HepG2 (cell line): ENCODE results near the gene GNAI2. TPM values are rescaled to one million over a fixed set of nuclear protein-coding genes. Genes with fewer than 3 reads are reported as not detected.

ENCODE experiments used
- ATAC-seq: fragments of 200-7000 bp; cut with Tn5 transposase; 3 replicates; pipeline ENCODE4 v1.9.1; 2020; ENCODE audit warnings: mild to moderate bottlenecking, moderate library complexity
- BruUV-seq: library from RNA; stranded (reverse); fragments of 400-500 nt; replicated peaks from 2 replicates; lab custom pipeline; 2021; lab: Mats Ljungman, UMichigan
- CTCF ChIA-PET: fragments of 300-600 bp; formaldehyde crosslinking; extraction: SDS; loops from one replicate; lab custom pipeline; 2021; ENCODE audit warnings: low total read pairs, inconsistent platforms, low intra/inter-chr PET ratio; lab: Yijun Ruan, JAX
- POLR2A ChIA-PET: fragments of 350-600 bp; sonication (Branson Sonifier 250); formaldehyde crosslinking; loops from one replicate; lab custom pipeline; 2020; ENCODE audit warnings: antibody characterized with exemption, inconsistent platforms; lab: Yijun Ruan, JAX
- DNase-seq: peaks from one replicate; pipeline ENCODE4 v3.0.0-alpha.2; 2015; ENCODE audit warnings: low spot score
- FAIRE-seq: peaks from 3 replicates; lab custom pipeline; 2011; peaks lifted over from hg19 to GRCh38; lab: Jason Lieb, UNC
- H2AFZ ChIP-seq: one replicate; pipeline ENCODE4 v1.6.1; 2011; ENCODE audit warnings: low read length, inconsistent platforms
- H3K27ac ChIP-seq: fragments of 300-600 bp; 3 replicates; pipeline ENCODE4 v1.8.0; 2011; ENCODE audit warnings: mixed run types, mild to moderate bottlenecking, mixed read lengths, low read length, inconsistent platforms; ENCODE audit not compliant: insufficient read depth; ENCODE audit errors: extremely low read length
- H3K27me3 ChIP-seq, 2 experiments: fragments of 200-600 bp in 1 of 2; 2 replicates in 1 of 2; 3 replicates in 1 of 2; pipeline versions ENCODE4 v1.6.0 to v1.8.0; 2011; ENCODE audit warnings: low read length in 2 of 2, mild to moderate bottlenecking in 2 of 2, moderate library complexity in 2 of 2, inconsistent platforms in 1 of 2; ENCODE audit not compliant: insufficient read depth in 2 of 2, control insufficient read depth in 1 of 2
- H3K36me3 ChIP-seq, 2 experiments: fragments of 200-600 bp in 1 of 2; replicated peaks in 1 of 2; 2 replicates in 1 of 2; 3 replicates in 1 of 2; pipeline versions ENCODE4 v1.5.1 to v1.8.0; 2011; ENCODE audit warnings: low read length in 2 of 2, inconsistent platforms in 1 of 2; ENCODE audit not compliant: insufficient read depth in 2 of 2, control insufficient read depth in 1 of 2
- H3K4me1 ChIP-seq: 2 replicates; pipeline ENCODE4 v1.5.1; 2012; ENCODE audit warnings: low read length, inconsistent platforms; ENCODE audit not compliant: insufficient read depth
- H3K4me2 ChIP-seq: 2 replicates; pipeline ENCODE4 v1.6.0; 2011; ENCODE audit warnings: low read depth, low read length, inconsistent platforms
- H3K4me3 ChIP-seq, 3 experiments: fragments of 200-600 bp in 1 of 3; sonication (generic), shearing (Covaris generic) in 1 of 3; replicated peaks in 1 of 3; 2 replicates each; pipeline ENCODE4 v1.5.1; 2011 to 2016; ENCODE audit warnings: low read length in 3 of 3, inconsistent platforms in 2 of 3, low read depth in 2 of 3, mild to moderate bottlenecking in 2 of 3, control low read depth in 1 of 3, mixed read lengths in 1 of 3; ENCODE audit not compliant: insufficient read depth in 1 of 3
- H3K79me2 ChIP-seq: one replicate; pipeline ENCODE4 v1.6.1; 2011; ENCODE audit warnings: low read length, inconsistent platforms; ENCODE audit not compliant: insufficient read depth
- H3K9ac ChIP-seq: 2 replicates; pipeline ENCODE4 v1.6.0; 2011; ENCODE audit warnings: mild to moderate bottlenecking, low read depth, low read length, inconsistent platforms; ENCODE audit not compliant: insufficient read depth
- H3K9me3 ChIP-seq: 2 replicates; pipeline ENCODE4 v1.5.1; 2012; ENCODE audit warnings: mild to moderate bottlenecking, low read length
- H4K20me1 ChIP-seq: 2 replicates; pipeline ENCODE4 v1.6.0; 2011; ENCODE audit warnings: inconsistent platforms, mild to moderate bottlenecking, low read length, moderate library complexity; ENCODE audit not compliant: insufficient read depth
- BCL6 ChIP-seq: IDR thresholded peaks from 2 replicates; pipeline ENCODE4 v1.6.1; 2016; ENCODE audit warnings: missing genetic modification reagents, missing compliant biosample characterization
- CBX2 ChIP-seq, 2 experiments: fragments of 200-600 bp in 1 of 2; sonication (generic); formaldehyde crosslinking in 1 of 2; IDR thresholded peaks; 2 replicates each; pipeline versions ENCODE4 v1.7.0 to v1.8.1; 2018 to 2022; ENCODE audit warnings: low read depth in 2 of 2, low read length in 1 of 2, mild to moderate bottlenecking in 1 of 2, missing genetic modification reagents in 1 of 2
- CENPX ChIP-seq: sonication (generic); formaldehyde crosslinking; IDR thresholded peaks from 2 replicates; pipeline ENCODE4 v1.9.0; 2021; ENCODE audit warnings: mild to moderate bottlenecking, missing genetic modification reagents, moderate library complexity
- GPBP1L1 ChIP-seq: sonication (generic); formaldehyde crosslinking; IDR thresholded peaks from 2 replicates; pipeline ENCODE4 v1.5.0; 2020; ENCODE audit warnings: mild to moderate bottlenecking, missing genetic modification reagents
- MAX ChIP-seq: IDR thresholded peaks from 2 replicates; pipeline ENCODE4 v1.6.1; 2012; ENCODE audit warnings: inconsistent platforms
- MZF1 ChIP-seq: sonication (generic); formaldehyde crosslinking; IDR thresholded peaks from 2 replicates; pipeline ENCODE4 v1.8.1; 2023; ENCODE audit warnings: mild to moderate bottlenecking, missing genetic modification reagents, borderline replicate concordance
- NKX3-1 ChIP-seq: sonication (generic); formaldehyde crosslinking; IDR thresholded peaks from 2 replicates; pipeline ENCODE4 v1.5.0; 2020; ENCODE audit warnings: missing genetic modification reagents
- PBX2 ChIP-seq: IDR thresholded peaks from 2 replicates; pipeline ENCODE4 v1.6.1; 2016; ENCODE audit warnings: control low read depth
- REXO4 ChIP-seq: sonication (generic); formaldehyde crosslinking; IDR thresholded peaks from 2 replicates; pipeline ENCODE4 v1.8.0; 2022; ENCODE audit warnings: missing genetic modification reagents, mild to moderate bottlenecking, borderline replicate concordance
- RFXAP ChIP-seq: sonication (generic); formaldehyde crosslinking; IDR thresholded peaks from 2 replicates; pipeline ENCODE4 v1.4.0; 2020; ENCODE audit warnings: missing genetic modification reagents, borderline replicate concordance
- SCMH1 ChIP-seq: sonication (generic); formaldehyde crosslinking; IDR thresholded peaks from 2 replicates; pipeline ENCODE4 v1.9.0; 2021; ENCODE audit warnings: missing genetic modification reagents, mild to moderate bottlenecking, borderline replicate concordance
- SKI ChIP-seq: fragments of 450-650 bp; IDR thresholded peaks from one replicate; pipeline ENCODE4 v1.6.1; 2018; ENCODE audit warnings: mild to moderate bottlenecking; ENCODE audit not compliant: partially characterized antibody
- SRY ChIP-seq: sonication (generic); formaldehyde crosslinking; IDR thresholded peaks from 2 replicates; pipeline ENCODE4 v1.8.0; 2022; ENCODE audit warnings: mild to moderate bottlenecking, missing genetic modification reagents
- ZNF512 ChIP-seq: sonication (generic); formaldehyde crosslinking; IDR thresholded peaks from 2 replicates; pipeline ENCODE4 v1.4.0; 2020; ENCODE audit warnings: mild to moderate bottlenecking, missing genetic modification reagents
- WGBS: methylation state at CpG from one replicate; pipeline ENCODE4 v1.1.6; 2017; ENCODE audit warnings: low lambda C conversion rate; 5-methylcytosine and 5-hydroxymethylcytosine counted together
- in situ Hi-C: cut with HindIII; loops from 2 replicates; pipeline ENCODE4 v1.10.0; 2017; ENCODE audit warnings: low pct_unique_long_range_greater_than_20kb; ENCODE audit not compliant: extremely low pct_ligation_motif_present
- intact Hi-C: fragments of 100-400 bp; cut with micrococcal nuclease; formaldehyde crosslinking; loops from one replicate; pipeline ENCODE4 v1.10.0; 2022; ENCODE audit not compliant: unreplicated experiment
- polyA plus RNA-seq, 8 experiments: library from polyadenylated mRNA; depleted of rRNA in 3 of 8; stranded (reverse) in 7 of 8; unstranded in 1 of 8; fragments of >200 nt; fragmentation: Illumina TruSeq in 4 of 8; extraction: Trizol in 4 of 8; gene quantifications; 2 replicates each; pipeline versions ENCODE4 v1.2.1 to v1.2.3, GENCODE V29; 2011 to 2016; ENCODE audit warnings: low read depth in 4 of 8, missing spikeins in 1 of 8, mixed read lengths in 1 of 8; ENCODE audit not compliant: insufficient read depth in 1 of 8
- total RNA-seq, 5 experiments: library from RNA; depleted of rRNA; stranded (reverse); fragments of >200 nt; fragmentation: Illumina TruSeq; extraction: Trizol; gene quantifications; 2 replicates each; pipeline ENCODE4 v1.2.3, GENCODE V29; 2016; ENCODE audit warnings: low read depth in 1 of 5

GNAI2 gene
- total and polyA plus RNA-seq, 2 of the 13 experiments (the other 11 are each of a cell fraction or from before 2014, with no cell fraction given): 51.1 to 66.2 TPM

GRCh38 chr3:50239649-50240048, 3.6 kb downstream of the GNAI2 start:
- H3K27me3 ChIP-seq: no peaks in the 10 kb centered on the region; a peak in 1 of 5 replicates
- WGBS: 90% methylated on average over 4 of the region's 4 CpGs
- H3K4me1 ChIP-seq: peaks cover 37% of the 10 kb centered on the region
- no peak overlapping the region for H3K27ac ChIP-seq
- FAIRE-seq: no peak
- H3K9ac ChIP-seq: no peak overlapping the region
- ChIA-PET CTCF (no interaction called here), POLR2A (no interaction called here)
- ATAC-seq: no peak
- H2AFZ ChIP-seq: no peak overlapping the region
- no peak overlapping the region for H3K4me3 ChIP-seq
- 0 out of 5 replicates have a peak, but pooled peaks cover 0 to 2% of the 10 kb centered on the region in 2 experiments for H3K36me3 ChIP-seq
- peaks cover 32% of the 10 kb centered on the region for H3K79me2 ChIP-seq
- no peak for DNase-seq
- TF ChIP-seq BCL6: no peak
- no peak for TF ChIP-seq SCMH1
- BruUV-seq: no TSS peak
- H3K9me3 ChIP-seq: no peaks in the 10 kb centered on the region
- intact Hi-C loops: no loop called here
- no peak overlapping the region for H3K4me2 ChIP-seq
- in situ Hi-C loops: no loop called here
- no peaks in the 10 kb centered on the region for H4K20me1 ChIP-seq

- H3K27me3 ChIP-seq: no peaks in the 10 kb centered on the region; a peak in 1 of 5 replicates
- H3K4me1 ChIP-seq: peaks cover 37% of the 10 kb centered on the region
- H3K27ac ChIP-seq: no peak overlapping the region
- H2AFZ ChIP-seq: no peak overlapping the region
- 100% methylated on average over 1 of the region's 4 CpGs for WGBS
- ATAC-seq: no peak
- BruUV-seq: no TSS peak
- CTCF ChIA-PET: no interaction called here
- no peaks in the 10 kb centered on the region for H4K20me1 ChIP-seq
- no peaks in the 10 kb centered on the region for H3K9me3 ChIP-seq
- H3K4me3 ChIP-seq: no peak overlapping the region
- peaks cover 33% of the 10 kb centered on the region for H3K79me2 ChIP-seq
- H3K9ac ChIP-seq: no peak overlapping the region
- no peak for DNase-seq
- POLR2A ChIA-PET: no interaction called here
- no peak overlapping the region for H3K4me2 ChIP-seq
- no peak for FAIRE-seq
- 0 out of 5 replicates have a peak, but pooled peaks cover 0 to 2% of the 10 kb centered on the region in 2 experiments for H3K36me3 ChIP-seq
- intact Hi-C loops: no loop called here
- in situ Hi-C loops: no loop called here
- no peak for TF ChIP-seq SKI
- TF ChIP-seq NKX3-1 (CRISPR knock-in tag): no peak
- TF ChIP-seq MAX: no peak
- no peak for TF ChIP-seq ZNF512 (CRISPR knock-in tag)
- no peak for TF ChIP-seq CENPX (CRISPR knock-in tag)
- TF ChIP-seq REXO4: no peak
- TF ChIP-seq MZF1 (CRISPR knock-in tag): no peak
- TF ChIP-seq SRY (CRISPR knock-in tag): no peak
- TF ChIP-seq GPBP1L1 (CRISPR knock-in tag): no peak
- no peak for TF ChIP-seq RFXAP (CRISPR knock-in tag)
- TF ChIP-seq PBX2: no peak
- TF ChIP-seq CBX2 (IDR thresholded peaks at IDR 0.05; ENCODE audit: low read depth, low read length): no peak
- no peak for TF ChIP-seq CBX2 (CRISPR knock-in tag; IDR thresholded peaks at IDR 0.05; ENCODE audit: low read depth)
These were observed 5.2 kb downstream of the GNAI2 start for GRCh38 chr3:50241163-50241562.
